HepG2 (cell line): Measurements from ENCODE around the gene TRAP1. TPM values are rescaled to one million over a fixed set of nuclear protein-coding genes. Genes with fewer than 3 reads are reported as not detected.
A peak's percentile ranks its signal among the peaks of the same experiment; 100 is the strongest.

ENCODE experiments used
- ATF7 ChIP-seq, 2 experiments: fragments of 450-650 bp in 1 of 2; sonication (generic) in 1 of 2; formaldehyde crosslinking in 1 of 2; IDR thresholded peaks; 2 replicates each; pipeline versions ENCODE4 v1.4.0 to v1.6.1; 2016 to 2020; ENCODE audit warnings: antibody characterized with exemption in 1 of 2, mild to moderate bottlenecking in 1 of 2, missing genetic modification reagents in 1 of 2
- CTCF ChIP-seq: sonication (generic); formaldehyde crosslinking; IDR thresholded peaks from 2 replicates; pipeline ENCODE4 v1.5.0; 2020; ENCODE audit warnings: mild to moderate bottlenecking, missing genetic modification reagents, moderate library complexity
- ZNF350 ChIP-seq: sonication (generic); formaldehyde crosslinking; IDR thresholded peaks from 2 replicates; pipeline ENCODE4 v1.4.0; 2020; ENCODE audit warnings: mild to moderate bottlenecking, low read depth, missing genetic modification reagents, borderline replicate concordance
- ZNF609 ChIP-seq: sonication (generic); formaldehyde crosslinking; IDR thresholded peaks from 2 replicates; pipeline ENCODE4 v1.4.0; 2020; ENCODE audit warnings: mild to moderate bottlenecking, missing genetic modification reagents, borderline replicate concordance
- ZSCAN9 ChIP-seq: IDR thresholded peaks from 2 replicates; pipeline ENCODE4 v1.6.1; 2016; ENCODE audit warnings: borderline replicate concordance
- polyA plus RNA-seq, 8 experiments: library from polyadenylated mRNA; depleted of rRNA in 3 of 8; stranded (reverse) in 7 of 8; unstranded in 1 of 8; fragments of >200 nt; fragmentation: Illumina TruSeq in 4 of 8; extraction: Trizol in 4 of 8; gene quantifications; 2 replicates each; pipeline versions ENCODE4 v1.2.1 to v1.2.3, GENCODE V29; 2011 to 2016; ENCODE audit warnings: low read depth in 4 of 8, missing spikeins in 1 of 8, mixed read lengths in 1 of 8; ENCODE audit not compliant: insufficient read depth in 1 of 8
- total RNA-seq, 5 experiments: library from RNA; depleted of rRNA; stranded (reverse); fragments of >200 nt; fragmentation: Illumina TruSeq; extraction: Trizol; gene quantifications; 2 replicates each; pipeline ENCODE4 v1.2.3, GENCODE V29; 2016; ENCODE audit warnings: low read depth in 1 of 5

Gene TRAP1
- total and polyA plus RNA-seq, 2 of the 13 experiments (the other 11 are each of a cell fraction or from before 2014, with no cell fraction given): 127 to 240 TPM

- no peak for TF ChIP-seq ZSCAN9 (CRISPR knock-in tag)
- TF ChIP-seq ZNF350 (CRISPR knock-in tag): no peak
- TF ChIP-seq ATF7 (IDR thresholded peaks at IDR 0.05): 0 out of 2 replicates have a peak, but pooled peaks have one; percentile 9
- TF ChIP-seq ATF7 (CRISPR knock-in tag; IDR thresholded peaks at IDR 0.05): no peak
- TF ChIP-seq CTCF (CRISPR knock-in tag): 0 out of 2 replicates have a peak, but pooled peaks have one; percentile 15
- TF ChIP-seq ZNF609: no peak
- TF ChIP-seq, all 625 proteins: peak for 4
These were observed 14.0 kb upstream of the TRAP1 start (continued) for GRCh38 chr16:3731126-3731935.
